Ovary (tissue), 9 donors: Measurements from ENCODE around the gene NAALAD2. TPM values are rescaled to one million over a fixed set of nuclear protein-coding genes. Genes with fewer than 3 reads are reported as not detected.

ENCODE experiments used
- DNase-seq, 5 donors: peaks; one replicate each; pipeline ENCODE4 v3.0.0-alpha.2; 2019 to 2020
- H3K27ac ChIP-seq, 2 donors: fragments of 200-600 bp; one replicate each; pipeline versions ENCODE4 v1.5.1 to v1.8.0; 2019 to 2022
- H3K27me3 ChIP-seq: fragments of 200-600 bp; one replicate; pipeline ENCODE4 v1.8.0; 2022
- H3K36me3 ChIP-seq: fragments of 200-600 bp; sonication (generic); one replicate; pipeline ENCODE4 v1.5.1; 2019
- H3K4me1 ChIP-seq: one replicate; pipeline ENCODE4 v1.8.1; 2013; ENCODE audit warnings: mild to moderate bottlenecking, moderate library complexity; ENCODE audit not compliant: insufficient read depth
- H3K4me3 ChIP-seq: fragments of 200-600 bp; sonication (generic); one replicate; pipeline ENCODE4 v1.5.1; 2017
- H3K9me3 ChIP-seq, 2 donors: fragments of 200-600 bp in 1 of 2; sonication (generic) in 1 of 2; one replicate each; pipeline versions ENCODE4 v1.5.1 to v1.8.1; 2013 to 2019; ENCODE audit warnings: mild to moderate bottlenecking in 1 of 2, moderate library complexity in 1 of 2
- EP300 ChIP-seq: sonication (generic); formaldehyde crosslinking; IDR thresholded peaks from one replicate; pipeline ENCODE4 v1.6.1; 2017; ENCODE audit warnings: antibody characterized with exemption
- POLR2A ChIP-seq: fragments of 450-650 bp; IDR thresholded peaks from one replicate; pipeline ENCODE4 v1.6.1; 2017; ENCODE audit warnings: antibody characterized with exemption, mild to moderate bottlenecking, moderate library complexity
- WGBS, 3 donors: extraction: QIAGEN DNeasy Blood & Tissue Kit in 1 of 3; methylation state at CpG; one replicate each; pipeline versions ENCODE4 v1.1.5 to v1.1.7; 2013 to 2017; 5-methylcytosine and 5-hydroxymethylcytosine counted together
- intact Hi-C, 4 donors: fragments of 100-400 bp; cut with DNase I; formaldehyde crosslinking; loops; one replicate each; pipeline versions ENCODE4 v1.11.0 to v1.15.1; 2022 to 2023
- polyA plus RNA-seq, 2 donors: library from polyadenylated mRNA; stranded (reverse); fragments of 200-250 nt in 1 of 2; fragments of 350-450 nt in 1 of 2; fragmentation: Illumina TruSeq in 1 of 2; extraction: RNeasy Lipid Tissue Mini Kit (QIAGEN cat#74804) in 1 of 2; gene quantifications; one replicate each; pipeline ENCODE4 v1.2.3, GENCODE V29; 2013 to 2014
- total RNA-seq, 7 donors: library from RNA; depleted of rRNA in 2 of 7; stranded (reverse); fragments of >200 nt in 2 of 7; fragmentation: NEBNext Ultra II Directional in 3 of 7; extraction: Animal tissue kit (Norgen Biotek cat#: 25700) in 3 of 7; gene quantifications; one replicate each; pipeline versions ENCODE4 v1.1.0 to v1.2.4, GENCODE V29; 2016 to 2023
- TF ChIP-seq, protein P1 (sequence below), 3 donors: fragments of 450-650 bp in 2 of 3; fragments of 200-600 bp in 1 of 3; IDR thresholded peaks; one replicate each; pipeline versions ENCODE4 v1.5.1 to v1.8.0; 2016 to 2022; ENCODE audit warnings: antibody characterized with exemption in 3 of 3, mild to moderate bottlenecking in 1 of 3
- donor health status: DM: no; HTN: no; CAD: no; lungs with moderate emphysema.
- donor health status: DM: no; HTN: no; CAD: no.
- donor health status: Bipolar disorder and iron deficiency.
- donor health status: DM: yes; HTN: yes; CAD: no.
- donor health status: DM: no; HTN: no; CAD: no.
- donor health status: DM: yes; HTN: yes; CAD: no.

The NAALAD2 gene
- total and polyA plus RNA-seq, 9 donors: 3.2 to 17.5 (median 4.6) TPM

DNA sequence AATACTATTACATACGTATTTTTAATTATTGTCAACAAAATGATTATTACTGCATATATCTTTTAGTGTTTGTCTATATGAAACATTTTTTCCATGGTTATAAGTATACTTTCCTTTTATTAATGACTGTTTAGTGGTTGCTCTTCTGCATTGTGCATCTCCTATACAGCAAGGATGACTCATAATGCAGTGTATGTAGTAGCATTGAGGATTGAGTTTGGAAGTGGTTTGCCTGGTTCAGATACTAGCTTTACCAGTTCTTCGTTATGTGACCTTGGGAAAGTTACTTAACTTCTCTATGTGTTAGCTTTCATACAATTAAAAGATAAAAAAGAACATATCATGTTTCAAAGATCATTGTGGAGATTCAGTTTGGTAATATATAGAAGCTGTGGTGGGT lies 44.3 kb downstream of the NAALAD2 start:
- Histone ChIP-seq H3K9me3 (no peaks in the 10 kb centered on the region), H3K4me1 (no peaks in the 10 kb centered on the region), H3K27ac (no peak overlapping the region), H3K36me3 (no peaks in the 10 kb centered on the region), H3K4me3 (no peak overlapping the region), H3K27me3 (no peaks in the 10 kb centered on the region)
- 94 to 96% (median 96%) methylated on average over 2 of the region's 2 CpGs for WGBS, 3 donors
- no peak for DNase-seq
- intact Hi-C loops: no loop called here
- no peak for TF ChIP-seq EP300
- no peak for TF ChIP-seq POLR2A
- TF ChIP-seq, protein P1, sequence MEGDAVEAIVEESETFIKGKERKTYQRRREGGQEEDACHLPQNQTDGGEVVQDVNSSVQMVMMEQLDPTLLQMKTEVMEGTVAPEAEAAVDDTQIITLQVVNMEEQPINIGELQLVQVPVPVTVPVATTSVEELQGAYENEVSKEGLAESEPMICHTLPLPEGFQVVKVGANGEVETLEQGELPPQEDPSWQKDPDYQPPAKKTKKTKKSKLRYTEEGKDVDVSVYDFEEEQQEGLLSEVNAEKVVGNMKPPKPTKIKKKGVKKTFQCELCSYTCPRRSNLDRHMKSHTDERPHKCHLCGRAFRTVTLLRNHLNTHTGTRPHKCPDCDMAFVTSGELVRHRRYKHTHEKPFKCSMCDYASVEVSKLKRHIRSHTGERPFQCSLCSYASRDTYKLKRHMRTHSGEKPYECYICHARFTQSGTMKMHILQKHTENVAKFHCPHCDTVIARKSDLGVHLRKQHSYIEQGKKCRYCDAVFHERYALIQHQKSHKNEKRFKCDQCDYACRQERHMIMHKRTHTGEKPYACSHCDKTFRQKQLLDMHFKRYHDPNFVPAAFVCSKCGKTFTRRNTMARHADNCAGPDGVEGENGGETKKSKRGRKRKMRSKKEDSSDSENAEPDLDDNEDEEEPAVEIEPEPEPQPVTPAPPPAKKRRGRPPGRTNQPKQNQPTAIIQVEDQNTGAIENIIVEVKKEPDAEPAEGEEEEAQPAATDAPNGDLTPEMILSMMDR (IDR thresholded peaks at IDR 0.05): no peak

DNA sequence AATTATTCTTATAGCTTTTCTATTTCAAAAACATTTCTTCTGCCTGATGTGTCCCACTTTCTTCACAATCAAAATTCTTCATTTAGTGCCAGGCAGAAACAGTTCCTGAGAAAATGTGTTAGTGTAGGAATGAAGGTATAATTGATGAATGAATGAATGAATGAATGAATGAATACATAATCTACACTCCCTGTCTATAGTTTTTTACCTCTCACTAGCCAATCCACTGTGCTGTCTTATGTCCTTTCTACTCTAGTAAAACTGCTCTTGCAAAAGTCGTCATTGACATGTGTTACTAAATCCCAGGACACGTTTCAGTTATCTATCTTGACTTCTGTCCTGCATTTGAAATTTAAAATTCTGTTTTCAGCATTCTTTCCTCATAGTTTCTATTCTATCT lies 45.5 kb downstream of the NAALAD2 start:
- Histone ChIP-seq H3K4me3 (no peak overlapping the region), H3K27me3 (no peaks in the 10 kb centered on the region), H3K9me3 (no peaks in the 10 kb centered on the region), H3K27ac (no peak overlapping the region), H3K4me1 (no peaks in the 10 kb centered on the region), H3K36me3 (no peaks in the 10 kb centered on the region)
- WGBS, 3 donors: 53 to 82% (median 59%) methylated on average over 2 of the region's 2 CpGs
- intact Hi-C loops: no loop called here
- TF ChIP-seq EP300 (no peak), POLR2A (no peak)
- TF ChIP-seq, protein P1 (IDR thresholded peaks at IDR 0.05): no peak
- DNase-seq: no peak

DNA sequence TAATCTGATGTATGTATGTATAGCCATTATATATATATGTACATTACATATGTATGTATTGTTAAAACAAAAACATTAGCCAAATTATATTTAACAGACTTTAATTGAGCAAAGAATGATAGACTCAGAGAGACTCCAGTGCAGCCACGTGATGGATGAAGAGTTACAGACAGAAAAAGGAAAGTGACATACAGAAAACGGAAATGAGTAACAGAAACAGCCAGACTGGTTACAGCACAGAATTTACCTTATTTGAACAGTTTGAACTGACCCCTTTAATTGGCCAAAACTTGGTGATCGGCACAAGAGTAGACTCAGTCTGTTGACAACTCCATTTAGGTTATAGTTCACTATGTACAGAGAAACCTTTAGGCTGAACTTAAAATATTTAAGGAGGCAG lies 53.4 kb downstream of the NAALAD2 start:
- intact Hi-C loops: no loop called here
- DNase-seq: no peak
- TF ChIP-seq EP300 (no peak), POLR2A (no peak)
- TF ChIP-seq, protein P1 (IDR thresholded peaks at IDR 0.05): no peak
- 83 to 95% (median 93%) methylated on average over 3 of the region's 3 CpGs for WGBS, 3 donors
- no peaks in the 10 kb centered on the region for H3K9me3 ChIP-seq
- no peak overlapping the region for H3K4me3 ChIP-seq
- H3K4me1 ChIP-seq: no peaks in the 10 kb centered on the region
- H3K27ac ChIP-seq: no peak overlapping the region
- H3K27me3 ChIP-seq: no peaks in the 10 kb centered on the region
- H3K36me3 ChIP-seq: no peaks in the 10 kb centered on the region

DNA sequence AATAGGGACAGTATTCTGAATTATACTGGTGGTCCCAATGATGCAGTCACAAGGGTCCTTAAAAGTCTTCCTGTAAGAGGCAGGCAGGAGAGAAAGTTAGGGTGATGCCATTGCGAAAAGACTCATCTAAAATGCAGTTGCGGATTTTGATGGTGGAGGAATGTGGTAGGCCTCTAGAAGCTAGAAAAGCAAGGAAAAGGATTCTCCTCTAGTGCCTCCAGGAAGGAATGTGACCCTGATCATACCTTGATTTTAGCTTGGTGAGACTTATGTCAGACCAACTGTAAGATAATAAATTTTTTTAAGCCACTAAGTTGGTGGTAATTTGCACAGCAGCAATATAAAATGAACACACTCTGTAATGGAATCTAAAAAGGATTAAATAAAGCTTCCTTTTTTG lies 54.5 kb downstream of the NAALAD2 start:
- DNase-seq: no peak
- no peaks in the 10 kb centered on the region for H3K9me3 ChIP-seq
- no peaks in the 10 kb centered on the region for H3K36me3 ChIP-seq
- no peaks in the 10 kb centered on the region for H3K27me3 ChIP-seq
- WGBS, 3 donors: 97 to 100% (median 99%) methylated on average over 2 of the region's 2 CpGs
- intact Hi-C loops: no loop called here
- no peak overlapping the region for H3K27ac ChIP-seq
- no peak overlapping the region for H3K4me3 ChIP-seq
- no peak for TF ChIP-seq POLR2A
- TF ChIP-seq EP300: no peak
- TF ChIP-seq, protein P1 (IDR thresholded peaks at IDR 0.05): no peak
- H3K4me1 ChIP-seq: no peaks in the 10 kb centered on the region
